K562 (cell line): ENCODE results near the gene LYPD5. TPM values are rescaled to one million over a fixed set of nuclear protein-coding genes. Genes with fewer than 3 reads are reported as not detected.
A peak's percentile ranks its signal among the peaks of the same experiment; 100 is the strongest.

Source experiments
- CLOCK ChIP-seq: fragments of 250-450 bp; sonication (Bioruptor Pico); IDR thresholded peaks from 2 replicates; pipeline ENCODE4 v1.4.0; 2020; ENCODE audit warnings: mild to moderate bottlenecking, moderate library complexity, borderline replicate concordance
- CREB3L1 ChIP-seq: fragments of 450-650 bp; IDR thresholded peaks from 2 replicates; pipeline ENCODE4 v1.6.1; 2014; ENCODE audit warnings: low read depth, mild to moderate bottlenecking, moderate library complexity, borderline replicate concordance
- EGR1 ChIP-seq: fragments of 450-650 bp; conservative IDR thresholded peaks from 2 replicates; pipeline ENCODE4 v1.6.1; 2017; ENCODE audit warnings: mild to moderate bottlenecking
- EP400 ChIP-seq: fragments of 450-650 bp; IDR thresholded peaks from 2 replicates; pipeline ENCODE4 v1.6.1; 2017; ENCODE audit warnings: antibody characterized with exemption, mild to moderate bottlenecking, moderate library complexity
- IFI16 ChIP-seq: fragments of 250-450 bp; sonication (Bioruptor Pico); IDR thresholded peaks from 2 replicates; pipeline ENCODE4 v2.1.2; 2022; ENCODE audit warnings: mild to moderate bottlenecking, inconsistent platforms
- NR1H2 ChIP-seq: sonication (generic); formaldehyde crosslinking; IDR thresholded peaks from 2 replicates; pipeline ENCODE4 v1.4.0; 2020; ENCODE audit warnings: mild to moderate bottlenecking, missing genetic modification reagents
- NR2F6 ChIP-seq: fragments of 450-650 bp; formaldehyde crosslinking; IDR thresholded peaks from 2 replicates; pipeline ENCODE4 v1.4.0; 2020; ENCODE audit warnings: mild to moderate bottlenecking
- POLR2H ChIP-seq: IDR thresholded peaks from 2 replicates; pipeline ENCODE4 v1.6.1; 2016; ENCODE audit warnings: missing genetic modification characterization, low read depth, mild to moderate bottlenecking, control low read depth, missing compliant biosample characterization, moderate library complexity
- SAFB2 ChIP-seq: fragments of 200-400 bp; formaldehyde crosslinking; IDR thresholded peaks from 2 replicates; pipeline ENCODE4 v1.6.1; 2018; ENCODE audit warnings: borderline replicate concordance, low read length, low read depth, moderate library complexity; ENCODE audit not compliant: severe bottlenecking
- TAF1 ChIP-seq: IDR thresholded peaks from 2 replicates; pipeline ENCODE4 v1.6.1; 2011; ENCODE audit warnings: mild to moderate bottlenecking, low read length, moderate library complexity; ENCODE audit not compliant: insufficient read depth, control insufficient read depth, severe bottlenecking; ENCODE audit errors: extremely low read depth
- TEAD4 ChIP-seq, 2 experiments: sonication (generic) in 1 of 2; formaldehyde crosslinking in 1 of 2; IDR thresholded peaks; 2 replicates each; pipeline versions ENCODE4 v1.6.1 to v1.8.0; 2012 to 2022; ENCODE audit warnings: borderline replicate concordance in 1 of 2, inconsistent platforms in 1 of 2, low read length in 1 of 2, mild to moderate bottlenecking in 1 of 2, missing genetic modification reagents in 1 of 2
- ZBTB43 ChIP-seq: sonication (generic); formaldehyde crosslinking; IDR thresholded peaks from 2 replicates; pipeline ENCODE4 v1.8.0; 2023; ENCODE audit warnings: mild to moderate bottlenecking, missing genetic modification reagents
- ZNF3 ChIP-seq: fragments of 250-450 bp; sonication (Bioruptor Pico); IDR thresholded peaks from 2 replicates; pipeline ENCODE4 v1.5.0; 2021; ENCODE audit warnings: mild to moderate bottlenecking, moderate library complexity
- polyA plus RNA-seq, 8 experiments: library from polyadenylated mRNA; depleted of rRNA in 4 of 8; stranded (reverse) in 5 of 8; unstranded in 3 of 8; fragments of >200 nt; fragmentation: Nextera tagmentation in 2 of 8; fragmentation: Illumina TruSeq in 1 of 8; extraction: Ambion mirVana in 2 of 8; extraction: Trizol in 1 of 8; gene quantifications; 2 replicates each; pipeline versions ENCODE4 v1.2.1 to v1.2.3, GENCODE V29; 2011 to 2014; ENCODE audit warnings: inconsistent platforms in 1 of 8, missing spikeins in 1 of 8
- total RNA-seq, 7 experiments: library from RNA; depleted of rRNA in 6 of 7; stranded (reverse); fragments of >200 nt in 6 of 7; fragmentation: Illumina TruSeq in 2 of 7; extraction: Trizol in 2 of 7; gene quantifications; 2 replicates each; pipeline versions ENCODE4 v1.2.1 to v1.2.3, GENCODE V29; 2011 to 2021; ENCODE audit warnings: low replicate concordance in 1 of 7
- TF ChIP-seq, protein P1 (sequence below), 2 experiments: fragments of 450-650 bp in 1 of 2; sonication (generic) in 1 of 2; formaldehyde crosslinking; conservative IDR thresholded peaks; 2 replicates each; pipeline versions ENCODE4 v1.4.0 to v1.8.1; 2020 to 2022; ENCODE audit warnings: mild to moderate bottlenecking in 1 of 2, missing genetic modification reagents in 1 of 2

Gene LYPD5
- total and polyA plus RNA-seq, 9 of the 15 experiments (the other 6 are each of a cell fraction or from before 2014, with no cell fraction given) = 0.03 to 0.22 (median 0.10) TPM; not detected in 3

- TF ChIP-seq, protein P1, sequence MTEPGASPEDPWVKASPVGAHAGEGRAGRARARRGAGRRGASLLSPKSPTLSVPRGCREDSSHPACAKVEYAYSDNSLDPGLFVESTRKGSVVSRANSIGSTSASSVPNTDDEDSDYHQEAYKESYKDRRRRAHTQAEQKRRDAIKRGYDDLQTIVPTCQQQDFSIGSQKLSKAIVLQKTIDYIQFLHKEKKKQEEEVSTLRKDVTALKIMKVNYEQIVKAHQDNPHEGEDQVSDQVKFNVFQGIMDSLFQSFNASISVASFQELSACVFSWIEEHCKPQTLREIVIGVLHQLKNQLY (CRISPR knock-in tag; conservative IDR thresholded peaks at IDR 0.05) = no peak; a peak in 1 of 4 replicates
- TF ChIP-seq NR2F6 (CRISPR knock-in tag) = no peak
- peak; percentile 96 for TF ChIP-seq EP400
- no peak for TF ChIP-seq IFI16 (CRISPR knock-in tag)
- no peak for TF ChIP-seq ZNF3 (CRISPR knock-in tag)
- TF ChIP-seq CLOCK (CRISPR knock-in tag) = 0 out of 2 replicates have a peak, but pooled peaks have one; percentile 5
- TF ChIP-seq SAFB2 = no peak
- TF ChIP-seq TEAD4 (IDR thresholded peaks at IDR 0.05; ENCODE audit: low read length) = peak; percentile 53
- TF ChIP-seq TEAD4 (CRISPR knock-in tag; IDR thresholded peaks at IDR 0.05; ENCODE audit: borderline replicate concordance) = no peak
- peak; percentile 79 for TF ChIP-seq EGR1
- peak; percentile 56; the same call in 1 of the 2 replicates for TF ChIP-seq CREB3L1
- peak; percentile 90 for TF ChIP-seq POLR2H (tag)
- no peak; the same call in 1 of the 2 replicates for TF ChIP-seq NR1H2 (CRISPR knock-in tag)
- TF ChIP-seq TAF1 = peak; percentile 53
- peak; percentile 88 for TF ChIP-seq ZBTB43 (CRISPR knock-in tag)
These were observed 47.6 kb downstream of the LYPD5 start, which contains the start of gene SMG9 (continued) for GRCh38 chr19:43754503-43755255.
